ENCODE results near the gene IGSF10.

The IGSF10 gene

GRCh38 chr3:151425627-151426340, 35.1 kb downstream of the IGSF10 start:
- in situ Hi-C loops (cut with MboI; ENCODE audit: low sequenced_read_pairs), result no loop called here

- in situ Hi-C loops (cut with MboI; ENCODE audit: low sequenced_read_pairs), result no loop called here
These were observed 37.8 kb downstream of the IGSF10 start for GRCh38 chr3:151423091-151423490.

GRCh38 chr3:151421938-151422337, 38.9 kb downstream of the IGSF10 start:
- in situ Hi-C loops (cut with MboI; ENCODE audit: low sequenced_read_pairs), result no loop called here

- in situ Hi-C loops (cut with MboI; ENCODE audit: low sequenced_read_pairs), result no loop called here
These were observed 41.1 kb downstream of the IGSF10 start for GRCh38 chr3:151419806-151420205.

- in situ Hi-C loops (cut with MboI; ENCODE audit: low sequenced_read_pairs), result no loop called here
These were observed 45.6 kb downstream of the IGSF10 start for GRCh38 chr3:151415289-151415688.

GRCh38 chr3:151412989-151413388, 47.9 kb downstream of the IGSF10 start:
- in situ Hi-C loops (cut with MboI; ENCODE audit: low sequenced_read_pairs), result no loop called here
